HL-60/S4 (cell line): ENCODE results near the gene SUMF1.

ENCODE experiments used
- in situ Hi-C: fragments of 300-500 bp; cut with MboI; formaldehyde crosslinking; loops from 2 replicates; pipeline ENCODE4 v1.14.3; 2022; ENCODE audit warnings: low sequenced_read_pairs

SUMF1 gene

DNA sequence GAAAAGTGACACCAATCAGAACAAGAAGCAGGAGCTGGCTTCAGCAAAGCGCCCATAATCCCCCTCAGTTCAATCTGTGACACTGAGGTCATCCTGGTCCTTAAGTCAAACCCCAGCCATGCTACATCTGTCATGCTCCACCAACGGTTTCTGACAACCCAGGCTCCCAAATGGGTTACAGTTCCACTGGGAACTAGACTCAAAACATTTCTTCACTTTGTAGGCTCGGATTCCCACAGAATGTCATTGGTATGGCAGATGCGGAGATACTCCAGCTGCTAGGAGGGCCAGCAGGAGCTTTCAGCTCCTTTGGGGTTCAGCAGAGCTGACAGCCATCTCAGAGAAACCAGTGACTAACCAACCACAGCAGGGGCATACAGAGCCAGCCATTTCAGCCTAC, 48.9 kb downstream of the SUMF1 start:
- in situ Hi-C loops, result no loop called here

DNA sequence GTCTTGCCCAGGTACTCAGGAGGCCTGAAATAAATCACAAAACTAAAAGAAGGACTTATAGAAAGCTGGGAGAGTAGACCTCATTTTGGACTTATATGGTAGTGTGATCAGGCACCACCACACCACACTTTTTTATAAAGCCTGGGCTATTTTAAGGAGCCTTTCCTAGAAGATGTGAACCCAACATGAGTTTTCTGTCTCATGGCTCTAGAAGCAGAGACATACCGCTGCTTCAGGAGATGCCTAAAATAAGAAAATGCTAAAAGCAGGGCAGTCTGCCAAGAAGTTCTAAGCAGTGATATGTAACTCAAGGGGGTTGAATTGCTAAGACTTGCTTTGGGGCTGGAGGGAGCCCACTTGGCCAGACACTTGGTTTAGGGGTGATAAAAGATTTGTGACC, 49.6 kb downstream of the SUMF1 start:
- in situ Hi-C loops, result no loop called here

DNA sequence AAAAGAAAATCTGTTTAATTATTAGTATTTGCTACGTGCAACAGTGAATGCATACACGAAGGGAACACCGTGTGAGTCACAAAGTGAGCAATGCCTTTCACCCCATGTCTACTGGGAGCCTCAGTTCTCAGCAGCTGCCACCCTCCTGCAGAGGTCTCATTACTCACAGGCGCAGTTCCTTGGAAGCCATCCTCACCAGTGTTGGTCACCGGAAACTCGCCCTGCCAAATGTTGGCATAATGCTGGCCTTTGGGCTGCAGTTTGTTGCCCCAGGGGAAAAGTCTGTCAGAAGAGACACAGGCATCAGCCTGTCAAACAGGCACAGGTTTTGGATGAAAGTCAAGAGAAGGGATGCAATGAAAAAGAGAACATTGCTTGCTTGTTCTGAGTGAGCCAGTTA, 50.1 kb downstream of the SUMF1 start:
- in situ Hi-C loops, result no loop called here

DNA sequence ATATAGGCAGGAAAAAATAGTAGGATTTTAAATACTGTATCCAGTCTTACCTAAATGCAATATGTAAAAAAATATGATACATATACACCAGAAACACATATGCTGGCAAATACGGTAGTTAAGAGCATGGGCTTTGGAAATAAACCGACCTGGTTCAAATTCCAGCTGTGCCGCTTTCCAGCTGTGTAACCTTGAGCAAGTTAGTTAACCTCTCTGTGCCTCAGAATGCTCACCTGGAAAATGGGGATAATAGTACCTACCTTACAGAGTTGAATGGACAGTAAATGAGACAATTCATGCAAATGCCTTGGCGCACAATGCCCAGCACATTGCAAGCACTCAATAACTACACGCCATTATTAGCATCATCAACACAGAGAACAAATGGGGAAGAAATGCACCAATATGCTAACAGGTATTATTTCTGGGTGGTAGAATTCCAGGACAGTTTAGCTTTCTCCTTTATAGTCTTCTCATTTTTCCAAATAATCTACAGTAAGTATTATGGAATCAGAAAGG, 50.6 kb downstream of the SUMF1 start:
- in situ Hi-C loops, result no loop called here

DNA sequence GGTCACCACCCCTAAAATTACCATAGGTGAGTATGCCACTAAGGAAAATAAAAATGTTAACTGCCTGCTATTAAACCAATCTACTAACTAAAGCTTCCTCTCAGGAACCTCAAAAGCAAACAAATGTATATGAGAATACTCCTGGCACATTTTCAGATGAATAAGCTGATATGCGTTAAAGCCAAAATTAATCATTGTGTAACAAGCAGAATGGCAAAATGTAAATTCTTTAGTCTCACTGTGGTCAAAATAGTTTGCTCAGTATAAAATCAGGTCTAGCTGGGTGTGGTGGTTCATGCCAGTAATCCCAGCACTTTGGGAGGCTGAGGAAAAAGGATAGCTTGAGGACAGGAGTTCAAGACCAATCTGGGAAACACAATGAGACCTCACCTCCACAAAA, 53.6 kb downstream of the SUMF1 start:
- in situ Hi-C loops, result no loop called here

DNA sequence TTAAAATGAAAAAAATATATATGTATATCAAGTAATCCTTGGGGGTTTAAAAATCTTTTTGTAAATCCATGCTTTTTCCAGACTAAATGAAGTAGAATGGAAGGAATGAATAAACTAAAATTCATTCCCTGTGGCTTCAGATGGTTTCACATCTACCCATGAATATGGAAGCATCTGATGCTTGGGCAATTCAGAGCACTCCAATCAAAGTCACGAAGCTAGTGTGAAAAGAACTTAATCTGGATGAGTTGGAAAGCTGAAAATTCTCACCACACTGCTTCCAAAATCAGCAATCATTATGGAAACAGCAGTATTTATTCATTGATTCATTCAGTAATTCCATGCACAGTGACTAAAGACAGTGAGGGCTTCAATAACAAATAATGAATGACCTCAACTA, 55.2 kb downstream of the SUMF1 start:
- in situ Hi-C loops, result no loop called here

DNA sequence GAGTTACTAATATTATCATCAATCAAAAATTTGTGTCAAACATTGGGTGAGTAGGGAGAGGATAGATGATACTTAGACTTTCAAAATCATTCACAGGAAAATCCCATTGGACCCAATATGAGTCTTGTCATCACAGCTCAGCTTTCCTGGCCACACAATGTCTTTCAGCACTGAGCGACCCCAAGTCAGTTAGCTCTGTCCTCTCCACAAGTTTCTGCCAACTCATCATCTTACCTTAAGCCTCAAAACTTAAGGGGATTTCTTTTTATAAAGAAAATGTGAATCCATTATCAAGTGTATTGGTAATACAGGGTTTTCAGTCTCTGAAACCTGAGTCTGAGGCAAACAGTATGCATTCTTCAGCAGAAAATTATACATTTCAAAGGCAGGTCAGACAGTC, 55.8 kb downstream of the SUMF1 start:
- in situ Hi-C loops, result no loop called here

DNA sequence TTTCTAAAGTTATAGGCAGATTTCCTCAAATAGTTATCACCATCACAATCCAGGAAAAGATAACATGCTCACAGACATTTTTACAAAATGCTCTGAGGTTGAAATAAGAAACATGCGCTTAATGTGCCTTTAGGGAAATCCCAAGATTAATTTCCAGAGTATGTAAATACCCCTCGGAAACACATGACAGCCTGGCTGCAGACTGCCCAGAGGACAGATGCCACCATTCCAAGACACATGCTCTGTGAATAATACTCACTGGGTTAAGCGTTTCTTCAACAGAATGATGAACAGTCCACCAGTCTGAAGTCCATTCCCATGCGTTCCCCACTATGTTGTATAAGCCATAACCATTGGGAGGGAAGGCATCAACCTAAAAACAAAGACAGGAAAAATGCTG, 56.5 kb downstream of the SUMF1 start:
- in situ Hi-C loops, result no loop called here

DNA sequence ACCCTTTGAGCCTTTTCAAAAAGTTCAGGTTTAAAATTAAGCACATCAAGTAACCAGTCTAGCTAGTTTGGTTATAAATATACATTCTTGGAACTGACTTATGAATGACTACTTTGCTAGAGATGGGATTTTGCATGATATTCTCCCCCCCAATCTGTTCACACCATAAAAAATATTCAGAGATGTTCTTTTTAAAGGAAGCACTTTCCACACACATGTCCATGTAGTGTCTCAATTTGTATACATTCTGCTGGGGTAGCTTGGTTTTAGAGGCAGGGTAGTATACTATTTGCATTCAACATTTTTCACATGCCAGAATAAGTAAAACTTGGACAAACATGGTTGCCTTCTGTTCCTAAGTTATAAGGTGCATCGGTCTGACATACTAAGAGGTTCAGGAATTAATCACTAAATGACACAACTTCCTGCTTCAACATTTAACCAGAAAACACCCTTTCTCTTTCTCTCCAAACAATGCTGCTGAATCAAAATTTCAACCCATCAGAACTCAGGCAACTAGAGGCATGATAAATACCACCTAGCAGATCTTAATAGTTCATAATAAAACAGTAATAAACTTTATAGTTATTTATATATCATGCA, 57.0 kb downstream of the SUMF1 start:
- in situ Hi-C loops, result no loop called here

DNA sequence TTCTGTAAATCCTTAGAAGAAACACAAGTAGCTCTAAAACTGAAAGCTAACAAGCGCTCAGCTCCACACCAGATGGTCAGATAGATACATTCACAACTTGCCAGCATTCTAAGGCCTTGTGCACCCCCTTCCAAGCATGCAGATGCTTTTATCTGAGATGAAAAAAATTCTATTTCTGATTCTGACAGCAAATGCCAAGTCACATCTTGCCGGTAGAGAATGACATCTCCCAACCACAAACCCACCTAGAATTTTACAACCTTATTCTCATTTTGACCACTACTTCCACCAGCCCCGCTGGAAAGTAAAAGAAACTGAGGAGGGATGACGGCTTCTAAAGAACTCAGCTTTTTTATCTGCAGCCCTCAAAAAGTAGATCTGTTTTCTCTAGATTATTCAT, 57.7 kb downstream of the SUMF1 start:
- in situ Hi-C loops, result no loop called here

DNA sequence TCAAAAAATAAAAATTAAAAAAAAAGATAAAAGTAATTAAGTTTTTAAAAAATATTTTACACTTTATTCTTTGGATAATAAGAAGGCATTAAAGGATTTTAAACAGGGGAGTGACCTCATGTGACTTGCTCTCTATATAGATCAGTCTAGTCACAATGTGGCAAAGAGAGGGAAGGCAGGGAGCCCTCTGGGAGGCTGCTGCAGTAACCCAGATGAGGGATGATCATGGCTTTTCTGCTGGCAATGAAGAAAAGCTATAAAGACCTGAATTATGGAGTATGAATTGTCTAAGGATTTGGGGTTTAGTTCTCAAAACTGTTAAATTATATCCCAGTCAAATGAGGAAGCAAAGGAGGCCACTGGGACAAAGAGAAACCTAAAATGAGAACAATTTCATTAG, 58.1 kb downstream of the SUMF1 start:
- in situ Hi-C loops, result no loop called here

DNA sequence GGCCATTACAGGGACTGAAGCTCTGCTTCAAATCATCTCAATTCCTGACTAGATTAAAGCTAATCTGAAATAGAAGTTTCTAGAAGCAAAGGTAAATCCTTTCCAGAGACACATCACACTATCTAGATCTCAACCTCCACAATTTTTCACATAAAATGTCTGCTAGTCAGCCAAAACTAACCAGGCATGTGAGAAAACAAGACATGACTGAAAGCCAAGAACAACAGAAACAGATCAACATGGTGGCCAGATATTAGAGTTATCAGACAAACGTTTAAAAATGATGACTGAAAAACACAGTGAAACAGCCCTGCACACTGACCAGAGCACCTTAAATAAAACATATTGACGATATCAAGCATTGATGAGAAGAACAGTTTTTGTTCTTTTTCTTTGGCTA, 59.1 kb downstream of the SUMF1 start:
- in situ Hi-C loops, result no loop called here

DNA sequence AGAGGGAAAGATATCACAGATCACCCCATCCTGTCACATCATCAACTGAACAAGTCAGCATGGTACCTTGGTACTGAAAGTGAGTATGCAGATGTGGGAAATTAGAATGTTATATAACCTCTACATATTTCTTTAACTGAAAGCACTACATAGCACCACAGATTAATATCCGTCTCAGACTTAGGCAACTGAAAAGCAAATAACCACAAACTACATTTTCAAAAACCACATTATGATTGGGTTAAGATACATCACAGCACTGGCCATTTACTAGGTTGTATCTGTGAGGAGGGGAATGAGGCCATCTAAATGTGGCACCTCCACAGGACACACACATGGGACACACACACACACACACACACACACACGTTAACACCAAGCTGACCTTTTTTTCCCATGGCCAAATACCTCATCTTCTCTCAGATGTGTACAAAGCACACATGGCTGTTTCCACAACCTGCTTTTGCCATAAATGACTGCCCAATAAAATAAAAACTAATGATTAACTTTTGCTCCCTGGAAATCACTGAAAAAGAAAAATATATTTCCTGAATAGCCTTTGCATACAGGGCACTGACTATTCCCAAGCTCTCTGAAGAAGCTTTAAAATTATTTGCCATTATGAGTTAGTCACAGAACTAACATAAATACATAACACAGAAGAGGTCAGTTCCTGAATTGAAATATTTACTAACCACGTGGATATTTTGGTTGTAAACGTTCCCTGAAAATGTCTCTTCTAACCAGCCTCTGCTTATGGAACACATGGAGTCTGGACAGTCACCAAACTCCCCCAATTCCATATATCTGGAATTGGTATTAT, 60.1 kb downstream of the SUMF1 start:
- in situ Hi-C loops, result no loop called here

DNA sequence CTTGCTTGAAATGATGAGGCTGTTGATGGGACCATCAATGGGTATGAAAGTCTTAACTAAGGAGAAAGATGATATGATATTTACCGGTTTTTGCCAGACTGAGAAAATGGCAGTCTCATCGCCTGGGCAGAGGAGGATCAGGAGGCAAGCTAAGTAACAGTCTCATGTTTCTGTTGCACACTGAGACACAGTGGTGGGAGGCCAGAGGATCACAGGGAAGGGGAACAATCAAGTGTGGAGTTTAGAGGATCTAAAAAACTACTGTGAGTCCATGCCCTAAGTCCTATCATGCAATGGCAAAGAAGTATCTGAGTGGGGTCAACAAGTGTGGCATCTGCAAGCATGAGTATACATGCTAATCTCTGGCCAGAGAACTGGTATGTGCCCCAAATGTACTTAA, 62.2 kb downstream of the SUMF1 start:
- in situ Hi-C loops, result no loop called here

DNA sequence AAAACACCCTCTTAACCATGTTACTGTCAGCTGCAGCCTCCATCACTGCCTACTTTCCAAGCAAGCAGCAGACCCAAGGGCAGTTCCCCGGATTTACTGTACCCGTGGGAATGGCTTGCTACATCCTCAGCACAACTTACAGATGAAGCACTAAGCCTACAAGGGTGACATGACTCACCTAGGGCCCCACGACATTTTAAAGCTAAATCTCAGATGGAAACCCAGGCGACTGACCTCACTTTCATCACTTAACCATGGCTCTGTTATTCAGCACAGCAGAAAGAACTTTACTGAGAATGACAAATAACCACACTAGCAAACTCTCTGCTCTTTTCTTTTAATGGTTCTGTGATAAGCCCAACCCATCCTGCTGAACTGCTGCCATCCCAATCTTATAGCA, 65.6 kb downstream of the SUMF1 start:
- in situ Hi-C loops, result no loop called here

DNA sequence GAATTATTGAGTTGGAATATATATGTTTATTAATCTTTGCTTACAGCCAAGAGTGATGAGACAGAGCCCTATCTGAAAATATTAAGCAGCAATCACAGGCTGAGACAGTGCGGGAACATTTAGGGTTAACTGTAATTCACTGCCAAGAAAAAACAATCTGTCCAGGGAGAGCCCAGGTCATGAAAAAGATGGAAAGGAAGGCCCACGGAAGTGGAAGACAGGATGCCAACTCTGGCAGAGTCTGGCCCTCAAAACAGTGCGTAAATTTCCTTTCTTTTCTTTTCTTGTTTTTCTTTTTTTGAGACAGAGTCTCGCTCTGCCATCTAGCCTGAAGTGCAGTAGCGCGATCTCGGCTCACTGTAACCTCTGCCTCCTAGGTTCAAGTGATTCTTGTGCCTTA, 67.6 kb downstream of the SUMF1 start:
- in situ Hi-C loops, result no loop called here

DNA sequence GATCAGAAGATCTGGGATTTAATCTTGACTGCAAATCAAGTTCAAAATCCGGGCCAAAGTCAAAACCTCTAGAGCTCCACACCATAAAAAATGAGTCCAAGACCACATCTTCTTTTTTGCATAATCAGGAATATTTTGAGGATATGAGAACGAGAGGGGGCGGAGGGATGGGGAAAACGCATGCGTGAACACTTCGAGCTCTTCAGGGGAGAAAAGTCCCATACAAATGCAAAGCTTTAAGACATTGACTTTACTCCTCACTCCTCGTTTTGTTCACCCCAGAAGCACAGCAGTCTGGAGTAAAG, 68.2 kb downstream of the SUMF1 start:
- in situ Hi-C loops, result no loop called here

DNA sequence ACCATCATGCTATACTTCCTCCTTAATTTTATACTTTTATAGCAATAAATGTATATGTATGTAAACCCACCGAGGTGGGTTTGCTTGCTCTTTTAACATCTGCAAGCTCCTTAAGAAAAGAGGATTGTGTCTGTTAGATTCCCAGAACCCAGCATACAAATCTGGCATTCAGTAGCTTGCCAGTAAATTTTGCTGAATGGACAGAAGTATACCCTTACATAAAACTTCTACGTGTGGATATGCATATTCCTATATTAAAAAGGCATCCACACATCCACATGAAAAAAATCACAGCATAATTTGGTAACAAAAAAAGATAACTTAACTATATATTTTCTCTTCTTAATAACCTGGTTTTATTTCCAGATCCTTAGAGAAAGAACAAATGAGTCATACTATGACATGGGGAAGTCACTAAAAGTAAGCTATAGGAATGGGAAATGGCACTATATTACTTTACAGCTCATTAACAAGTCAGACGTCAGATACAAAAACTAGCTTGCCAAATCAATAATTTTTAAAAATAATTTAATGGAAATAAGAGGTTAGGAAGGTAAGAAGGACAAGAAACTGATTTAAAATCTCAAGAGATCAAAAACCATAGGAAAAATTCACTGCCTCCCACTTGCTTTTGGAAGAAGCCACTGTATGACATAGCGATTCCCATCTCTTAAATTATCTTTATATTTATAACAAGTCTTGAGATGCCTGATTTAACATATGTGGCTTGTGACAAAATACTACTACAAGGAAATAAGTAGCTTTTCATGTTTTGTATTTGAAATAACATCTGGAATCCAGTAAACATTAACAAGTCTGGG, 68.7 kb downstream of the SUMF1 start:
- in situ Hi-C loops, result no loop called here

DNA sequence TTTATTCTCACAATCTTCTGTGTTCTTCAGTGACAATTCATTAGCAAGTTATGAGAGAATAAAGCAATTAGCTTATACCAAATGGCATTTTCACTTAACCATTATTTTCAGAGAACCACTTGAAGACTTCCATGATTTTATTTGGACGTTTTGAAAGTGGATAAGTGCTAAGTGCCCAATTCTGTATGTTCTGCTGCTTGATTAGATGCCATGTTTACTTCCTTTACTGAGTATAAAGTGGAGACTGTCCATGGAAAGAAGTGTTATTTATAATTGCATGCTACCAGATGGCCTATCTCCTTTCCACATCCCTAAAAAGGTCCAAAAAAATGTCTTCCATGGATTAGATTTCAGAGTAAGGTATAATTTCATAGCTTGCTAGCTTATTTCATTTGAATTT, 69.6 kb downstream of the SUMF1 start:
- in situ Hi-C loops, result no loop called here

DNA sequence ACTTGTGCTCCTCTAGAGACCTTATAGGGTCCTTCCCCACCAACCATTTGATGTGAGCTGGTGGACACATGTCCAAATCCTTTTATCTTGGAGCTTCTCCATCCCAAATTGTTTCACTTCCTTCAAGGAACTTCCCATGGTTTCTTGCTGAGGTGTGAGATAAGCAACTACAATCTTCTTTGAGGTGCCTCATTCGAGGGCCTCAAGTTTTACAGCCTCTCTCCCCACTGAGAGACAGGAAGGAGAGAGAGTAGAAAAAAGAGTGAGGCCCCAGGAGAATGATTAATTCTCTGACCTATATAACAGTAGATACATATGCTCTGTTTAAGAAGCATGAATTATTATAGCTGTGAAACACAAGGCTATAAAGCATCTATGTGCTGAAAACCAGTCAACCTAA, 70.5 kb downstream of the SUMF1 start:
- in situ Hi-C loops, result no loop called here

DNA sequence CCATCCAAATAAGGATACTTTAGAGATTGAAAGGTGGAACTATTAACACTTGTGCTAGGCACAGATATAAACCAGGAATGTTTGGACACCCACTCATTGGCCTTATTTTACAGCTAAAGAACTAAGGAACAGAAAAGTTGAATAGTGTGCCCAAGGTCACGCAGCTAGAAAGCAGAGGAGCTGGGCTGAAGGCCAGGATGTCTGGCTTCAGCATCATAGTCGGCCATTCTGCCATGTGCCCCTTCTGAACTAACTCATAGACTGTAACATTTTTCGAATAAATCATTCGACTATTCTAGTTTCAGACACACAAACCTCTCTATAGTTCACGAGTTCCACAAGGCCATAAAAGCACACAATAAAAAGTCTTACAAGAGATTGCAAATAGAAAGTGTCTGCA, 71.1 kb downstream of the SUMF1 start:
- in situ Hi-C loops, result no loop called here

DNA sequence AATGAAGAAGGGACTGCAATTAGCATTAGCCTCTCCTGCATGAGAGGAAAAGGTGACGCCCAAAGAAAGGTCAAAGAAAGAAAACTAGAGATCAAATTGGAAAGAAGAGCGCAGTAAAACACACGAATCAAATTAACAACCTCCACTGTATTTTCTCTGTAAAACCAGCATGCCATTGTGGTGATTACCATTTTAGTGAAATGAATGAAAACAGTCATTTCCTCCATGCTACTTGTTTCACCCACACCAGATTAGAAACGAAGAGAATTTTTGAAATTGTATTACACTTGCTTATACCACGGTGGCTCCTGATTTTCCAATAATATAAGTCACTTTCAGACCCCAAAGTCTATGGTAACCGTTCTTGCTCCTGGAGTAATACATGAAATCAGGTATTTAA, 71.6 kb downstream of the SUMF1 start:
- in situ Hi-C loops, result no loop called here
